NOMO-1 treated with dmso at 0.1 percent for 144 hours (cell line): Measurements from ENCODE around the gene OR10H1.
"Not testable (repeated sequence)": the region's sequence is repeated elsewhere in the genome, so short reads cannot be mapped to it uniquely, and the experiment has no call there.

Experiments
- DNase-seq: peaks from one replicate; lab custom pipeline; 2025; ENCODE audit not compliant: unreplicated experiment; lab: John Stamatoyannopoulos, UW

OR10H1 gene

GRCh38 chr19:15776264-15776663 is 39.2 kb downstream of the OR10H1 start:
- DNase-seq, result no peak

- no peak for DNase-seq
Observed at GRCh38 chr19:15775249-15775648, 40.2 kb downstream of the OR10H1 start.

- not testable (repeated sequence) for DNase-seq
Observed at GRCh38 chr19:15774159-15774558, 41.3 kb downstream of the OR10H1 start.

- DNase-seq, result no peak
Observed at GRCh38 chr19:15769586-15769985, 45.9 kb downstream of the OR10H1 start.

GRCh38 chr19:15759962-15760565 is 55.4 kb downstream of the OR10H1 start:
- no peak for DNase-seq

GRCh38 chr19:15758379-15758778 is 57.1 kb downstream of the OR10H1 start:
- no peak for DNase-seq
